DND-41 (cell line): ENCODE measurements around the gene MICAL3.
A peak's percentile ranks its signal among the peaks of the same experiment; 100 is the strongest.
"Not testable (repeated sequence)": the region's sequence is repeated elsewhere in the genome, so short reads cannot be mapped to it uniquely, and the experiment has no call there.

Source experiments
- ATAC-seq: fragments of 200-7000 bp; cut with Tn5 transposase; 3 replicates; pipeline ENCODE4 v1.9.1; 2021; ENCODE audit warnings: low read depth; ENCODE audit not compliant: insufficient read depth
- DNase-seq: peaks from one replicate; pipeline ENCODE4 v3.0.0-alpha.2; 2020
- H2AFZ ChIP-seq: 2 replicates; pipeline ENCODE4 v1.6.0; 2012; ENCODE audit warnings: low read depth, low read length
- H3K27ac ChIP-seq: 2 replicates; pipeline ENCODE4 v1.5.1; 2012; ENCODE audit warnings: low read length, inconsistent platforms
- H3K27me3 ChIP-seq: fragments of 200-600 bp; sonication (generic); 2 replicates; pipeline ENCODE4 v1.6.0; 2012; ENCODE audit warnings: low read length, mild to moderate bottlenecking, inconsistent platforms; ENCODE audit not compliant: insufficient read depth, poor library complexity
- H3K36me3 ChIP-seq: 2 replicates; pipeline ENCODE4 v1.5.1; 2012; ENCODE audit warnings: low read length, inconsistent platforms; ENCODE audit not compliant: insufficient read depth
- H3K4me1 ChIP-seq: 2 replicates; pipeline ENCODE4 v1.5.1; 2012; ENCODE audit warnings: mild to moderate bottlenecking, low read length; ENCODE audit not compliant: insufficient read depth
- H3K4me2 ChIP-seq: 2 replicates; pipeline ENCODE4 v1.6.0; 2012; ENCODE audit warnings: mild to moderate bottlenecking, moderate library complexity, low read length, inconsistent platforms; ENCODE audit not compliant: insufficient read depth
- H3K4me3 ChIP-seq, 2 experiments: fragments of 200-600 bp in 1 of 2; shearing (Covaris generic) in 1 of 2; 2 replicates each; pipeline ENCODE4 v1.5.1; 2012 to 2016; ENCODE audit warnings: inconsistent platforms in 2 of 2, low read length in 2 of 2, mild to moderate bottlenecking in 2 of 2, low read depth in 1 of 2, moderate library complexity in 1 of 2
- H3K79me2 ChIP-seq: 2 replicates; pipeline ENCODE4 v1.6.0; 2012; ENCODE audit warnings: low read length, inconsistent platforms; ENCODE audit not compliant: insufficient read depth
- H3K9ac ChIP-seq: 2 replicates; pipeline ENCODE4 v1.6.0; 2012; ENCODE audit warnings: low read depth, mild to moderate bottlenecking, inconsistent platforms, low read length, moderate library complexity
- H3K9me3 ChIP-seq: 2 replicates; pipeline ENCODE4 v1.5.1; 2012; ENCODE audit warnings: low read length, moderate library complexity, mild to moderate bottlenecking, inconsistent platforms; ENCODE audit not compliant: insufficient read depth, severe bottlenecking
- H4K20me1 ChIP-seq: 2 replicates; pipeline ENCODE4 v1.6.0; 2012; ENCODE audit warnings: low read length; ENCODE audit not compliant: insufficient read depth
- CTCF ChIP-seq: IDR thresholded peaks from 2 replicates; pipeline ENCODE4 v1.5.1; 2012; ENCODE audit warnings: borderline replicate concordance, low read length, moderate library complexity, mild to moderate bottlenecking; ENCODE audit not compliant: poor library complexity, severe bottlenecking; ENCODE audit errors: extremely low read depth
- EZH2 ChIP-seq: IDR thresholded peaks from 3 replicates; pipeline ENCODE4 v1.6.1; 2012; ENCODE audit warnings: borderline replicate concordance, low read depth, mild to moderate bottlenecking, moderate library complexity, low read length, inconsistent platforms; ENCODE audit not compliant: severe bottlenecking

Gene MICAL3

GRCh38 chr22:18024276-18024939, at the start of gene MICAL3:
MICAL3 (minus strand) TSS chr22:18024561; CDS start chr22:17906812, 117,749 bp downstream.
- peak within 1 kb of the TSS; percentile 57 for H2AFZ ChIP-seq
- H4K20me1 ChIP-seq: peaks cover 3% of the 10 kb centered on the region; the same call in 1 of the 2 replicates
- H3K4me3 ChIP-seq: peak within 1 kb of the TSS; percentile 15 to 59; a peak in 3 of 4 replicates
- DNase-seq (peak; percentile 64), ATAC-seq (peak; percentile 89)
- no peak within 1 kb of the TSS for H3K27ac ChIP-seq
- H3K4me1 ChIP-seq: peaks cover 23% of the 10 kb centered on the region
- H3K36me3 ChIP-seq: no peaks in the 10 kb centered on the region
- TF ChIP-seq CTCF (peak; percentile 82), EZH2 (peak; percentile 16)
- H3K27me3 ChIP-seq: peaks cover 31% of the 10 kb centered on the region
- H3K9me3 ChIP-seq: no peaks in the 10 kb centered on the region
- H3K79me2 ChIP-seq: no peaks in the 10 kb centered on the region
- peak within 1 kb of the TSS; percentile 87 for H3K4me2 ChIP-seq
- peak within 1 kb of the TSS; percentile 53 for H3K9ac ChIP-seq

- not testable (repeated sequence) for DNase-seq, H2AFZ ChIP-seq, H4K20me1 ChIP-seq, H3K27ac ChIP-seq, H3K9ac ChIP-seq, H3K4me2 ChIP-seq, ATAC-seq, H3K9me3 ChIP-seq, H3K36me3 ChIP-seq, H3K27me3 ChIP-seq, H3K4me3 ChIP-seq
- Histone ChIP-seq H3K79me2 (peaks cover 21% of the 10 kb centered on the region), H3K4me1 (peaks cover 19% of the 10 kb centered on the region)
Observed at GRCh38 chr22:18073927-18074326, 49.6 kb upstream of the MICAL3 start.

- Histone ChIP-seq H3K79me2 (peaks cover 16% of the 10 kb centered on the region), H3K27ac (no peak overlapping the region), H3K27me3 (peaks cover 2% of the 10 kb centered on the region), H3K9ac (no peak overlapping the region), H4K20me1 (no peaks in the 10 kb centered on the region), H2AFZ (no peak overlapping the region), H3K36me3 (no peaks in the 10 kb centered on the region; the same call in 1 of the 2 replicates), H3K4me1 (peaks cover 15% of the 10 kb centered on the region), H3K4me2 (no peak overlapping the region), H3K4me3 (no peak overlapping the region), H3K9me3 (no peaks in the 10 kb centered on the region)
- TF ChIP-seq EZH2 (no peak), CTCF (no peak)
- DNase-seq: no peak
- no peak for ATAC-seq
Observed at GRCh38 chr22:18073467-18073866, 49.1 kb upstream of the MICAL3 start.

GRCh38 chr22:18071968-18072310, 47.6 kb upstream of the MICAL3 start:
- no peak overlapping the region for H3K4me3 ChIP-seq
- H3K4me2 ChIP-seq: no peak overlapping the region
- H3K9me3 ChIP-seq: no peaks in the 10 kb centered on the region
- no peaks in the 10 kb centered on the region for H3K36me3 ChIP-seq
- ATAC-seq: no peak
- peaks cover 3% of the 10 kb centered on the region for H3K79me2 ChIP-seq
- no peaks in the 10 kb centered on the region for H4K20me1 ChIP-seq
- H3K27ac ChIP-seq: no peak overlapping the region
- peaks cover 10% of the 10 kb centered on the region for H3K4me1 ChIP-seq
- H2AFZ ChIP-seq: no peak overlapping the region
- H3K27me3 ChIP-seq: peaks cover 16% of the 10 kb centered on the region
- H3K9ac ChIP-seq: no peak overlapping the region
- no peak for DNase-seq
- TF ChIP-seq EZH2: no peak
- TF ChIP-seq CTCF: peak; percentile 3

GRCh38 chr22:18071307-18071967, 47.1 kb upstream of the MICAL3 start:
- H4K20me1 ChIP-seq, H2AFZ ChIP-seq, H3K4me1 ChIP-seq, ATAC-seq, H3K36me3 ChIP-seq, H3K79me2 ChIP-seq, H3K4me3 ChIP-seq, DNase-seq, H3K9ac ChIP-seq, H3K27ac ChIP-seq, H3K4me2 ChIP-seq, H3K9me3 ChIP-seq: not testable (repeated sequence)
- H3K27me3 ChIP-seq: peaks cover 20% of the 10 kb centered on the region
